CD4-positive, alpha-beta T cell treated with Interleukin-12 subunit alpha and Interleukin-12 subunit beta, for 1 hour (primary cell): ENCODE data around the gene PTPRR.

Source experiments
- DNase-seq: peaks from one replicate; pipeline ENCODE4 v3.0.0-alpha.2; 2020

Gene PTPRR

GRCh38 chr12:70908978-70909377 lies 11.6 kb downstream of the PTPRR start:
- no peak for DNase-seq

DNA sequence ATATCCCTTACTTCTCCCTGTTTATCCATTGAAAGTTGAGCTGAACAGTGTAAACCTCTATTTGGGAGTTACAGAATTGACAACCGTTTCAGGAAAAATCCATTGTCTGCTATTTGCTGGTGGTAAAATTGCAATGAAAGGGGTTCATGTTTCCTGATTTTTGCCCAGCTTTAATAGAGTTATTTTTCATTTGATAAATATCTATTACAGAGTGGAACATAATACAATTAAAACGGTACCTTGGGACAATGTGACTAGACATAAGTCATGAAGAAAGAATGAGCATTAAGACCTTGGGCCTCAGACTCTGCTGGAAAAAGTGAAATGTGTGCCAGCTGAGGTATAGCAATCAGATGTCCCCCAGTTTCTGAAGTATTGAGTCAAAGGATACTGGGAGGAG lies 13.1 kb downstream of the PTPRR start:
- no peak for DNase-seq

DNA sequence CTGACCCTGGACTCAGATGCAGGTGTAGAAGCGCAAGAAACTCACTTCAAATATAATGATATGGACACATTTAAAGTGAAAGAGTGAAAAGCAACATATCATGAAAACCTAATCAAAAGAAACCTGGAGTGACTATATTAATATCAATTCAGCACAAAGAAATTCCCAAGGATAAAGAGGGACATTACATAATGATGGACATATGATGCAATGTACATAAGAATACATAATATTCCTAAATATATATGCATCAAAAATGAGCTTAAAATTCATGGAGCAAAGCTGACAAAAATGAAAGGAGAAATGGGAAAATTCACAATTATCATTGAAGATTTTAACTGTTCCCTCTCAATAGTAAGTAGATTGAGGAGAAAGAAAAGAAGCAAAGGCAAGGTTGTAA lies 24.6 kb downstream of the PTPRR start:
- DNase-seq, result no peak

GRCh38 chr12:70892593-70892992 lies 27.9 kb downstream of the PTPRR start:
- no peak for DNase-seq

- DNase-seq, result no peak
Observed at GRCh38 chr12:70890895-70891832, 29.4 kb downstream of the PTPRR start.

- no peak for DNase-seq
Observed at GRCh38 chr12:70885956-70886355, 34.6 kb downstream of the PTPRR start.

DNA sequence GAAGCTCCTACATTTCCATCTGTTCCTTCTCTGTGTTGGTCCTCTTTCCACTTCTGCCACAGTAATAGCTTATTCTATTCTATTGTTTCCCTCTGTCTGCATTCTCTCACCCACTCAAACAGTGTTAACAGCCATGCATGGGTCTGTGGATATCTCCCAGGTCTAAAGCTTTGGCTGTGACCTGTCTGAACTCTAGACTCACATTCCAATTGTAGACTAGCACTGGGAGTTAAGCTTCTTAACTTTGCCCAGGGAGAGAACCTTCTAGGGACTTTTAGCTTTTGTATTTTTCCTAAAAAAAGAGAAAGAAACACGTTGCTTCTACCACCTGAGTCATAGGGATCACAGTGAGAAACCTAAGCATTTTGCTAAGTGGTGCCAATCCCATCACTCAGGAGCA lies 36.7 kb downstream of the PTPRR start:
- DNase-seq, result no peak

- no peak for DNase-seq
Observed at GRCh38 chr12:70880744-70881143, 39.8 kb downstream of the PTPRR start.

- no peak for DNase-seq
Observed at GRCh38 chr12:70876952-70877351, 43.6 kb downstream of the PTPRR start.

DNA sequence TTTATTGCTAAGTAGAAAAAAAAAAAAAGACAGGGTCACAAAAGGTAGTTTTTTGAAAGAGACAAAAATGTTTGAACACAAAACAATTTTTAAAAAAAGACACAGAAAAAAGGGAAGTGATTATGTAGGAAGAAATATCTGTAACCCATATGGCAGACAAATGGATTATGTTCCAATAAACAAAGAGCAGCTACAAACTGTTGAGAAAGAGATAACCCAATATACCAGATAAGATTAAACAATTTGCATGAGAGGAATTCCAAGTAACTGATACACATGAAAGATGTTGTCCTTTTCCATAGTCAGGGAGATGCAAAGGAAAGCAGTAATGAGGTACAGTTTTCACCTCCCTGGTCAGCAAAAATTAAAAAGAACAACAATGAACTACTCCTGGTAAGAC lies 44.9 kb downstream of the PTPRR start:
- no peak for DNase-seq

DNA sequence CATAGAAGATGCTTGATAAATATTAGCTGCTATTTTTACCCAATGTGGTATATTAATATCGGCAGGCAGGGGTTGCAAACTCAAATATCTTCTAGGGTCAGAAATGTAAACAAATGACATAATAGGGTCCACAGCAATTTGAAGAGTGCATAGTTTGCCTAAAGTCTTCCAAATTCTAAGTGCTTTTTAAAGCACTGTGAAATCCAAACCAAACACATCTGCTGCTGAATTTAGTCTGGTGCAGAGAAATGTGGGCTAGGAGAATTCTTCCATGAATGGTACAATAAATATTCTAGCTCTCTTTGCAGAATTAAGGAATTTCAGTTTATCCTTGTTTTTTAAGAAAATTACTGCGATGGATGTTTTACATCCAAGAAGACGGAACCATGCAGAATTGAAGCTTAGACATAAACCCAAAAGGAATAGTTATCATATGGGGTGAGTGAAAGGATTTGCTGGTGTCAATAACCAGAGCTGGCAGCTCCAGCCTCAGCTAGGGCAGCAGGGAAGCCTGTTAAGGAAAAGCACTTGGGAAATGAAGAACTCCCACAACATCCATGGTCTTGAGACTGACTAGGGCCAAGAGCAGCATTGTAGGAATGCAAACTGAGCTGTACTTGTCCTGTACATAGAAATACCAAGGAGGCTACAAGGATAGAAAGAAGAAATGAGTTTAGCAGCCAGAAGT lies 65.5 kb downstream of the PTPRR start:
- no peak for DNase-seq

DNA sequence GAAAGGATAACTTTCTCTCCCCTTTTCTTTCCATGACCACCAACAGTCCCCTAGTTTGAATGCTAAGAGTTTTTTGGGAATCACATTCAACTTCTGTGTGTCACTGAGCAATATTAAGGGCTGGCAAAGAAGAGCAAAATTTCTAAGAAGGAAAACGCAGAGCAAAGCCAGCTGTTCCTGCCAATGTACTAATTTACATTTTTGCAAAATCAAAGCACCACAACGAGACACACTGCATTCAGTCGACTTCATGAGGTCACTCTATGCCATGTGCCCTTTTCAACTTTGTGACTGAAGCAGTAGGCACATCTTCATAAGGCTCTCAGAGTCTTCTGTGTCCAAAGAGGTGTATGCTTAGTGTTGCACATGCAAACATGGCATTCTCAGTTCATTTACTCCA lies 66.4 kb downstream of the PTPRR start:
- DNase-seq, result no peak

- no peak for DNase-seq
Observed at GRCh38 chr12:70853326-70853725, 67.2 kb downstream of the PTPRR start.

GRCh38 chr12:70852416-70853150 lies 68.0 kb downstream of the PTPRR start:
- DNase-seq, result no peak

- no peak for DNase-seq
Observed at GRCh38 chr12:70849265-70849960, 71.1 kb downstream of the PTPRR start.

- DNase-seq, result no peak
Observed at GRCh38 chr12:70847871-70848270, 72.7 kb downstream of the PTPRR start.

DNA sequence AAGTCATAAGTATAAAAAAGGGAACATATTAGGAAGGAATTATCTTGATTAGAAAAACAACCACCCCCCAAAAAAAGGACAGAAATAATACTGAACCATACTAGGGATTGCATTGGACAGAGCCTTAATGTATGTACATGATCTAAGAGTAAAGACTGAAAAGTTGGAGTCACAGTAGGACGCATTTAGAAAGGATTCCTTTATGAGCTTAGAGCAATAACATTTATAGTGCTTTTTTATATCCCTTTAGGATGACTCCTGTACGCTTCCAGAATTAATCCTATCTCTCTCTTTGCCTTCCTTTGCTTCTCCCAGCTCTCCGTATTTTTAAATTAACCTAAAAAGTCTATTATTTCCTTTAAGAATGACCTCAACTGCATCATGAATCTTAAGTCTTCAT lies 75.3 kb downstream of the PTPRR start:
- no peak for DNase-seq

DNA sequence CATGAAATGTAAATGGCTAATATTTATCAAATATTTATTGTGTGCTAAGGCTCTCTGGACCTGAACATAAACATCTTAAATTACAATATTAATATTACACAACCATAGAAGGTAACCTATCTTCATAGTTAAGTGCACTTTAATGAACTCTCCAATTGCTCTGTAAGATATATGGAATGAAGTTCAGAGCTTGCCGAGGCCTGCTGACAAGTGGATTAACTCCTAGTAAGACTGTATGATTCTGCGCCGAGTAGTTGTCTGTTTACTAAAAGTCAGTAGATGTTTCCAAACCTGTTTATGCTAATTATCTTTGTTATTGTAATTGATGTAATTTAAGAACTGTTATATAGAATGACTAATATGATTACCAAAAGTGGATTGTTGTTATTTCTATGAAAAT lies 77.2 kb downstream of the PTPRR start:
- no peak for DNase-seq

- no peak for DNase-seq
Observed at GRCh38 chr12:70842942-70843341, 77.6 kb downstream of the PTPRR start.

DNA sequence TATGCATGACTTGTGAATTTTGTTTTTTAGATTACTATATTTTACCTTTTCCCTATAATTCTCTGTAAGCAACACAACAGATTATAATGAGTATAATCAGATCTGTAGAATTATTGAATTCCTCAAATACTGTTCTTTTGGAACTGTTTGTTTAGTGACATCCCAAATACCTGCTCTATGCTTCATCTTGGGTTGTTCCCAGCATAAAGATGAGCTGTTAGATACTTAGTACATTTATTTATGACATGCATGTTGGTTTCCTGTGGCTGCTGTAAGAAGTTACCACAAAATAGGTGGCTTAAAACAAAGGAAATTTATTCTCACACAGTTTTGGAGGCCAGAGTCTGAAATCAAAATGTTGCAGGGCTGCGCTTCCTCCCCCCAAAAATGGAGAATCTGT lies 78.4 kb downstream of the PTPRR start:
- no peak for DNase-seq

- DNase-seq, result no peak
Observed at GRCh38 chr12:70840656-70841350, 79.7 kb downstream of the PTPRR start.

DNA sequence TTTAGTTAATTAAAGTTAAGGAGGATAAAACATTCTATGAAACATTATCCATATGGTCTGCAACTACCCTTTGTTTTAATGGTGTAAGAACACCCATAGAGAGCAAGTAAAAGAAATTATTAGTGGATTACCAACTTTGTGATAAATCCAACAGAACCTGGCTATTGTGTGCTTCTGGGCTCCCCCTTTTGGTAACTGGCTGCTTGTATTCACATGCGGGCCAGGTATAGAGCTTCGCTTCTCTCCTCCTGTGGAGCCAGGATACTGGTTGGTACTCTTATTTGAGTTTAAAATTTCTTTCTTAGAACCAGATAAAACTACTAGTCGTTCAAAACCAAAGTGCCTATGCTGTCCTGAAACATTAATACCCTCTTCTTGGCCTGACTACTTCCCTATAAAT lies 81.0 kb downstream of the PTPRR start:
- no peak for DNase-seq
